WTC11 (cell line): ENCODE results near the gene RANBP3. TPM values are rescaled to one million over a fixed set of nuclear protein-coding genes. Genes with fewer than 3 reads are reported as not detected.

Experiments
- ATAC-seq: fragments of 200-7000 bp; cut with Tn5 transposase; 2 replicates; pipeline ENCODE4 v1.10.0; 2021; ENCODE audit warnings: mild to moderate bottlenecking, moderate library complexity
- CTCF ChIA-PET: fragments of 300-600 bp; sonication (Branson Sonifier 250); formaldehyde crosslinking; loops from one replicate; lab custom pipeline; 2021; ENCODE audit warnings: antibody characterized with exemption; lab: Charles Lee
- POLR2A ChIA-PET: fragments of 350-600 bp; sonication (Branson Sonifier 250); formaldehyde crosslinking; loops from one replicate; lab custom pipeline; 2021; ENCODE audit warnings: antibody characterized with exemption; lab: Charles Lee
- DNase-seq: peaks from one replicate; pipeline ENCODE4 v3.0.0; 2021; ENCODE audit warnings: low spot score
- H3K27ac Mint-ChIP-seq: 2 replicates; pipeline ENCODE4 v1.8.0; 2021; ENCODE audit warnings: mixed read lengths
- H3K27me3 Mint-ChIP-seq: 2 replicates; pipeline ENCODE4 v1.8.0; 2021; ENCODE audit warnings: low read depth, mild to moderate bottlenecking, moderate library complexity, mixed read lengths
- H3K36me3 Mint-ChIP-seq: 2 replicates; pipeline ENCODE4 v1.8.0; 2021; ENCODE audit warnings: mixed read lengths
- H3K4me1 Mint-ChIP-seq: 2 replicates; pipeline ENCODE4 v1.8.0; 2022; ENCODE audit warnings: mixed read lengths
- H3K4me3 Mint-ChIP-seq: 2 replicates; pipeline ENCODE4 v1.8.0; 2021; ENCODE audit warnings: mild to moderate bottlenecking, moderate library complexity, mixed read lengths
- H3K9me3 Mint-ChIP-seq: 2 replicates; pipeline ENCODE4 v1.8.0; 2021; ENCODE audit warnings: mixed read lengths
- ATF1 ChIP-seq: sonication (generic); formaldehyde crosslinking; IDR thresholded peaks from 2 replicates; pipeline ENCODE4 v1.8.1; 2023; ENCODE audit warnings: mild to moderate bottlenecking, moderate library complexity, missing genetic modification reagents
- CREM ChIP-seq: sonication (generic); formaldehyde crosslinking; IDR thresholded peaks from 2 replicates; pipeline ENCODE4 v1.8.1; 2022; ENCODE audit warnings: mild to moderate bottlenecking, missing genetic modification reagents, moderate library complexity
- CTCF ChIP-seq: fragments of 200-600 bp; IDR thresholded peaks from 2 replicates; pipeline ENCODE4 v1.8.0; 2022; ENCODE audit warnings: antibody characterized with exemption
- HMGA2 ChIP-seq: fragments of 250-450 bp; sonication (Bioruptor Pico); IDR thresholded peaks from 2 replicates; pipeline ENCODE4 v1.4.0; 2021; ENCODE audit warnings: mild to moderate bottlenecking, moderate library complexity
- IRF1 ChIP-seq: sonication (generic); formaldehyde crosslinking; IDR thresholded peaks from 2 replicates; pipeline ENCODE4 v1.8.0; 2023; ENCODE audit warnings: missing genetic modification reagents
- IRF2 ChIP-seq: sonication (generic); formaldehyde crosslinking; IDR thresholded peaks from 2 replicates; pipeline ENCODE4 v1.8.0; 2022; ENCODE audit warnings: low read depth, missing genetic modification reagents, borderline replicate concordance
- JUN ChIP-seq: sonication (generic); formaldehyde crosslinking; IDR thresholded peaks from 2 replicates; pipeline ENCODE4 v1.8.0; 2023; ENCODE audit warnings: mild to moderate bottlenecking, missing genetic modification reagents
- MAX ChIP-seq: sonication (generic); formaldehyde crosslinking; IDR thresholded peaks from 2 replicates; pipeline ENCODE4 v1.8.0; 2022; ENCODE audit warnings: mild to moderate bottlenecking, missing genetic modification reagents
- MXD4 ChIP-seq: fragments of 250-450 bp; sonication (Bioruptor Pico); IDR thresholded peaks from 2 replicates; pipeline ENCODE4 v1.8.0; 2021; ENCODE audit warnings: mild to moderate bottlenecking, moderate library complexity, borderline replicate concordance
- NFYB ChIP-seq: sonication (generic); formaldehyde crosslinking; conservative IDR thresholded peaks from 2 replicates; pipeline ENCODE4 v1.8.0; 2022; ENCODE audit warnings: low read depth, missing genetic modification reagents
- PRDM15 ChIP-seq: sonication (generic); formaldehyde crosslinking; IDR thresholded peaks from 2 replicates; pipeline ENCODE4 v1.8.0; 2022; ENCODE audit warnings: missing genetic modification reagents
- RELA ChIP-seq: sonication (generic); formaldehyde crosslinking; IDR thresholded peaks from 2 replicates; pipeline ENCODE4 v1.8.1; 2022; ENCODE audit warnings: missing genetic modification reagents, mild to moderate bottlenecking, borderline replicate concordance
- TEAD1 ChIP-seq: sonication (generic); formaldehyde crosslinking; IDR thresholded peaks from 2 replicates; pipeline ENCODE4 v1.8.0; 2022; ENCODE audit warnings: mild to moderate bottlenecking, missing genetic modification reagents
- ZNF281 ChIP-seq: sonication (generic); formaldehyde crosslinking; IDR thresholded peaks from 2 replicates; pipeline ENCODE4 v1.8.0; 2023; ENCODE audit warnings: mild to moderate bottlenecking, missing genetic modification reagents
- ZNF532 ChIP-seq: fragments of 250-450 bp; sonication (Bioruptor Pico); IDR thresholded peaks from 2 replicates; pipeline ENCODE4 v1.9.0; 2021; ENCODE audit warnings: mild to moderate bottlenecking, borderline replicate concordance
- total RNA-seq: library from RNA; stranded (reverse); gene quantifications from 3 replicates; pipeline ENCODE4 v1.2.3, GENCODE V29; 2021

Gene RANBP3
- total RNA-seq, 1 experiment from 2014 or later, result 76.3 TPM

GRCh38 chr19:5891572-5891937 lies 86.4 kb downstream of the RANBP3 start (continued):
- TF ChIP-seq CTCF (no peak), NFYB (CRISPR knock-in tag) (no peak)

GRCh38 chr19:5890099-5890498 lies 87.8 kb downstream of the RANBP3 start:
- 0 out of 2 replicates have a peak, but pooled peaks cover 3% of the 10 kb centered on the region for H3K4me1 Mint-ChIP-seq
- TF ChIP-seq TEAD1 (CRISPR knock-in tag) (no peak), IRF1 (no peak), RELA (CRISPR knock-in tag) (no peak), MXD4 (CRISPR knock-in tag) (no peak), ZNF281 (CRISPR knock-in tag) (no peak), IRF2 (no peak), PRDM15 (no peak), JUN (CRISPR knock-in tag) (no peak), HMGA2 (CRISPR knock-in tag) (no peak), MAX (CRISPR knock-in tag) (no peak), ATF1 (CRISPR knock-in tag) (no peak), ZNF532 (CRISPR knock-in tag) (no peak), CREM (CRISPR knock-in tag) (no peak)
- POLR2A ChIA-PET, result no interaction called here
- no peaks in the 10 kb centered on the region for H3K9me3 Mint-ChIP-seq
- CTCF ChIA-PET, result interaction anchor here (0.5 to 4.5 kb wide), 5 partner anchors 13 to 86 kb away, joined by 3 to 66 read pairs (median 4); partner anchors contain the start of genes NDUFA11 and NRTN
- H3K4me3 Mint-ChIP-seq, result no peak overlapping the region
- no peak overlapping the region for H3K27ac Mint-ChIP-seq
- DNase-seq, result no peak
- H3K36me3 Mint-ChIP-seq, result no peaks in the 10 kb centered on the region
- no peak for ATAC-seq
- peaks cover 30% of the 10 kb centered on the region for H3K27me3 Mint-ChIP-seq
